NCI-H1694 treated with DMSO at 0.1 percent for 48 hours (cell line): ENCODE data around the gene FAM117B.

ENCODE experiments used
- DNase-seq: peaks from one replicate; lab custom pipeline; 2025; lab: John Stamatoyannopoulos, UW

The FAM117B gene

GRCh38 chr2:202634556-202635427 is at the start of gene FAM117B:
TSS of gene FAM117B (plus strand) at chr2:202634969. CDS start at chr2:202635188, 219 bp downstream.
- DNase-seq: peak; percentile 94

- peak; percentile 90 for DNase-seq
Measured at GRCh38 chr2:202588647-202589581, 45.9 kb upstream of the FAM117B start.

DNA sequence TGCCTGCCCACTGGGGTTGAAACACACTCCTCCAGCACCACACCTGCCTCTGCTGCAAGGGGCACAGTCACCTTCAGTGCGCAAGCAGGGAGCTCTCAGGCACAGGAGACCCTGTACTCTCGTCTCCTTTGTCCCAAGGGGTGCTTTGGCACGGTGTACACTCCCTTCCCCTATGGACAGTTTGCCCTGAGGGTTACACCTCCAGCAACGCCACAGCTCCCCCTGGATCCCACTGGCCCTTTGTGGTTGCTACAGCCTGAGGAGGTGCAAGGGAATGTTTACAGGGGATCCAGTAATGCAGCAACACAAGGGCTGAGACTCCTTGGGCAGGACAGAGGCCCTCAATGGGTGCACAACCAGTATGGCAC is 45.2 kb upstream of the FAM117B start:
- DNase-seq: no peak

DNA sequence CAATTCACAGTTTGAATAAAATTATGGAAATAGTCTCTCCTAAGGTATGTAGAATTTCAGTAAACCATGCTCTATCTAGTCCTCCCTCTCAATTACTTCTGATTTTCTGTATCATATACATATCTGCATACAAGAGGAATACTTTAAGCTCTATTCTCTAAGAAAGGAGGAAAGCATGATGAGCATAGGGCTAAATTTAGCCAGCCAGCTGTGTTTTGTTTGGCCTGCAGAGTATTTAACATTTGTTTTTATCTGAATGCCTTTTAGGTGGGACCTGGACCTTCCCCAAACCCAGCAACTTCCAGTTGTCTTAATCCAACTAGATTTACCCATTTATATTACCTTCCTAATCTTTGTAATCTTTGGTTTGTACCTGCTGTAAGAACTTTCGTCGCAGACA is 42.2 kb upstream of the FAM117B start:
- DNase-seq: no peak

GRCh38 chr2:202599105-202599504 is 35.7 kb upstream of the FAM117B start:
- no peak for DNase-seq

DNA sequence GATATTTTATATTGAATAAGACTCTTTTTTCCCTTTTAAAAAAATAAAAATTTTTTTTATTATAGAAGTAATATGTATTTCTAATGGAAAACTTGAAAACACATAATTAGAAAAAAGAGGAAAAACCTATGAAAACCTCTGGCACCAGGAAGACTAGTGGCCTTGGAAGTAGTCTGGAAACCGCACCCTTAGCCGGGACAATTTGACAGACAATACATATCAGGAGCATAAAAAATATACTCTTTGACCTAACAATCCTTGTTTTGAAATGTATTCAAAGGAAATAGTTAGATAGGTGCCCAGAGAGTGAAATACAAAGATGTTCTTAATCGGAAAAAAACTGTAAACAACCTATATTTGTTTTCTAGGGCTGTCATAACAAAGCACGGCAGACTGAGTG is 34.9 kb upstream of the FAM117B start:
- DNase-seq: no peak

DNA sequence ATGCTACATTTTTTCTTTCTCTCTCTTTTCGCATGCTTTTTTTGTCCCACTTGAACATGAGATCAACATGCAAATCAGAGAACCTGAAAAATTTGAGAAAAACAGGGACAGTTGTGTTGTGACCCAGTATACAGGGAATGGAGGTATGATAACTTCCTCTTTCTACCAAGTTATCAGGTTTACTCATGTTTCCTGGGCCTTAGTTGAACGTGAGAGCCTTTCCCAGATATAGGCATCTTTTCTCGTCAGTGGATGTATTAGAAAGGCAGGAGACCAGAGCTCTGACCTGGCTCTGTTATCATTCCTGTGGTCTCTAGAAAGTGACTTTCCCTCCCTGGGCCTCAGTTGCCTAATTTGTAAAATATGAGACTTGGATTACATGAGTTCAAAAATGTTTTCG is 30.1 kb upstream of the FAM117B start:
- DNase-seq: no peak

GRCh38 chr2:202605174-202605573 is 29.6 kb upstream of the FAM117B start:
- no peak for DNase-seq

GRCh38 chr2:202608142-202608852 is 26.5 kb upstream of the FAM117B start:
- DNase-seq: no peak

GRCh38 chr2:202609381-202610145 is 25.2 kb upstream of the FAM117B start:
- DNase-seq: no peak

DNA sequence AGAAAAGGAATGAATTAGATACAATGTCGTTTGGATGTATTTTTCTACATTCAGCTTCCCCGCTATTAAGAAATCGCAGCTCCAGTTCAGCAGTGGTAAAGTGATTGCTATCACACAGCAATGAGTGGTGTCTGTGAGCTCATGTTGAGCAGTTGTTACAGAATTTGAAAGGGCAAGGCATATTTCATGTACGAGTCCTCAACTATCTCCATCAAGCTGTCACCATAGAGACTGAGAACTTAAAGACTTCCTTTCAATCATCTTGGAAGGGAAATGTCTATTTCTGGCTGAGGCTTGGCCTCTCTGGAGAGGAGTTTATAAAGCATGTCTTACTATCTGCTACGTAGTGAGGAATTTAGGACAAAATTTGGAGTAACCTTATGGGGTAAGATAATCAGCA is 24.4 kb upstream of the FAM117B start:
- DNase-seq: no peak

- no peak for DNase-seq
Measured at GRCh38 chr2:202612145-202612544, 22.6 kb upstream of the FAM117B start.

DNA sequence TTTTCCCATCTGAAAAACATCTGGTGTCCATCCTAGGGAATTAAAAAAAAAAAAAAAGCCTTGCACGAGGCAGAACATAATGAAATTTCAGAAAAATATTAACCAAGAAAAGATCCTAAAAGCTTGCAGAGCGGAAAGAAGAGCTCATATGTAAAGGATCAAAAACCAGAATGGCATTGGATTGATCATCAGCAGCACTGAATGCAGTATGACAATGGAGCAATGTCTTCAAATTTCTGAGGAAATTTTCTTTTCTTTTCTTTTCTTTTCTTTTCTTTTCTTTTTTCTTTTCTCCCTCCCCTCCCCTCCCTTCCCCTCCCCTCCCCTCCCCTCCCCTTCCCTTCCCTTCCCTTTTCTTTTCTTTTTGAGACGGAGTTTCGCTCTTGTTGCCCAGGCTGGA is 21.3 kb upstream of the FAM117B start:
- DNase-seq: no peak

DNA sequence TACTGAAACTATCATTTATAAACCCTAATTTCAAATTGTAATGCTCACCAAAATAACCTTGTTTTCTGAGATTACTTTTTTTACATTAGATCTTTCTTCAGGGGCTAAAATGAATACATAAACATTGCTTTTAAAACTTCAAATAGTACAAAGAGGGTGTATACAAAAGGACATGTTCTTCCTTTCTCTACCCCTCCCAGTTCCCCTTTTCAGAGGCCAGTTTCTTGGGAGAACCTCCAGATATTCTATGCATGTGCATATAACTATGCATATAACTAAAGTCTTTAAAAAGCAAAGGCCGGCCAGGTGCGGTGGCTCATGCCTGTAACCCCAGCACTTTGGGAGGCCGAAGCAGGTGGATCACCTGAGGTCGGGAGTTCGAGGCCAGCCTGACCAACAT is 10.6 kb upstream of the FAM117B start:
- DNase-seq: no peak

- DNase-seq: no peak
Measured at GRCh38 chr2:202627042-202627441, 7.7 kb upstream of the FAM117B start.

- DNase-seq: no peak
Measured at GRCh38 chr2:202628646-202629198, 6.0 kb upstream of the FAM117B start.

- no peak for DNase-seq
Measured at GRCh38 chr2:202632682-202633290, 2.0 kb upstream of the FAM117B start.

DNA sequence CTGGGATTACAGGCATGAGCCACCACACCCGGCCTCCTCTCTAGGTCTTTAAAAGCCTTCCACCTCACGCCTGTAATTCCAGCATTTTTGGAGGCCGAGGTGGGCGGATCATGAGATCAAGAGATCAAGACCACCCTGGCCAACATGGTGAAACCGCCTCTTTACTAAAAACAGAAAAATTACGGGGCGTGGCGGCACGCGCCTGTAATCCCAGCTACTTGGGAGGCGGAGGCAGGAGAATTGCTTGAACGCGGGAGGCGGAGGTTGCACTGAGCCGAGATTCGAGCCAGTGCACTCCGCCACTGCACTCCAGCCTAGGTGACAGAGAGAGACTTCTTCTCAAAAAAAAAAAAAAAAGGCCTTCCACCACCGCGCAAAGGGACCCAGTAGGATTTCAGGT is 1.3 kb upstream of the FAM117B start:
- no peak for DNase-seq

DNA sequence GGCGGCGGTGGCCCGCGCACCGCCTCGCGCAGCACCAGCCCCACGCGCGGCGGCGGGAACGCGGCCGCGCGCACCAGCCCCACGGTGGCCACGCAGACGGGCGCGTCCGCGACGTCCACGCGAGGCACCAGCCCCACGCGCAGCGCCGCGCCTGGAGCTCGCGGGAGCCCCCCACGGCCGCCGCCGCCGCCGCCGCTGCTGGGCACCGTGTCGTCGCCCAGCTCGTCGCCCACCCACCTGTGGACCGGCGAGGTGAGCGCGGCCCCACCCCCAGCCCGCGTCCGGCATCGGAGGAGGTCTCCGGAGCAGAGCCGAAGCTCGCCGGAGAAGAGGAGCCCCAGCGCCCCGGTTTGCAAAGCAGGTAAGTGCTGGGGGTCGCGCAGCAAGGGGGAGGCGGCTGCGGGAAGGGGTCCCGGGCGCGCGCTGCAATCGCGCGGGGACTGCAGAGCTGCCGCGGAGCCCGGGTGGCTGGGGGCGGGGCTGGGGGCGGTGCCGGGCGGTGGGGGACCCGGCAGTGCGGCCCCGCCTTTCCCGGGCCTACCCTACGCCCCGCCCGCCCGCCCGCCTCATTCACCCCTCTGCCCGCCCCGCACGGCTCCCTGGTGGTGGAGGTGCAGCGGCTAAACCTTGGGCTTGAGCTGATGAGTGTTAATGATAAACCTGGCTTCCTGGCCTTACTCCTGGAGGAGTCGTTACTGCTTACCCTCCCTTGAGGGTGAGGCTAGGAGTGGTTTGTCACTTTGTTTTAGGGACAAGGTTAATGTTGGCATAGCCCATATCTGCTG is 851 bp downstream of the FAM117B start:
- DNase-seq: peak; percentile 71

GRCh38 chr2:202636213-202636513 is 1.4 kb downstream of the FAM117B start:
- peak; percentile 64 for DNase-seq
